Measurements from ENCODE around the gene AHNAK. TPM values are rescaled to one million over a fixed set of nuclear protein-coding genes. Genes with fewer than 3 reads are reported as not detected.
"Not testable (repeated sequence)": the region's sequence is repeated elsewhere in the genome, so short reads cannot be mapped to it uniquely, and the experiment has no call there.

Gene AHNAK
- total RNA-seq, 1 donor from 2014 or later: 517 TPM

- DNase-seq: not testable (repeated sequence)
These were observed 24.9 kb upstream of the AHNAK start for GRCh38 chr11:62571493-62571892.

GRCh38 chr11:62570903-62571302, 24.3 kb upstream of the AHNAK start:
- not testable (repeated sequence) for DNase-seq

GRCh38 chr11:62569611-62570010, 23.0 kb upstream of the AHNAK start:
- no peak for DNase-seq

GRCh38 chr11:62567018-62567633, 20.5 kb upstream of the AHNAK start:
- no peak for DNase-seq

- no peak for DNase-seq
These were observed 19.6 kb upstream of the AHNAK start for GRCh38 chr11:62566247-62566646.

GRCh38 chr11:62565100-62565802, 18.6 kb upstream of the AHNAK start:
- no peak for DNase-seq

- DNase-seq: not testable (repeated sequence)
These were observed 15.1 kb upstream of the AHNAK start for GRCh38 chr11:62561677-62562230.

GRCh38 chr11:62560566-62561103, 14.0 kb upstream of the AHNAK start:
- DNase-seq: peak; percentile 98

- not testable (repeated sequence) for DNase-seq
These were observed 13.0 kb upstream of the AHNAK start for GRCh38 chr11:62559626-62560025.

GRCh38 chr11:62559204-62559603, 12.6 kb upstream of the AHNAK start:
- DNase-seq: no peak

- DNase-seq: no peak
These were observed 12.1 kb upstream of the AHNAK start for GRCh38 chr11:62558669-62559068.

- DNase-seq: no peak
These were observed 10.4 kb upstream of the AHNAK start for GRCh38 chr11:62556875-62557631.

GRCh38 chr11:62556108-62556874, 9.7 kb upstream of the AHNAK start:
- peak; percentile 95 for DNase-seq

- no peak for DNase-seq
These were observed 9.0 kb upstream of the AHNAK start for GRCh38 chr11:62555464-62556107.

- no peak for DNase-seq
These were observed 8.0 kb upstream of the AHNAK start for GRCh38 chr11:62554387-62555167.

- peak; percentile 35 for DNase-seq
These were observed 7.3 kb upstream of the AHNAK start for GRCh38 chr11:62553839-62554361.

- peak; percentile 94 for DNase-seq
These were observed 6.7 kb upstream of the AHNAK start for GRCh38 chr11:62553080-62553838.

GRCh38 chr11:62552485-62553079, 6.0 kb upstream of the AHNAK start:
- peak; percentile 47 for DNase-seq

GRCh38 chr11:62550478-62550877, 3.9 kb upstream of the AHNAK start:
- not testable (repeated sequence) for DNase-seq
